ENCODE measurements around the gene EXOC6B.
A peak's percentile ranks its signal among the peaks of the same experiment; 100 is the strongest.

EXOC6B gene

GRCh38 chr2:72612614-72613160 lies 213.1 kb downstream of the EXOC6B start:
- no peak for TF ChIP-seq RAD21 (IDR thresholded peaks at IDR 0.05; ENCODE audit: low read depth)
- no peak for TF ChIP-seq REST (IDR thresholded peaks at IDR 0.05; ENCODE audit: low read depth)
- no peak for TF ChIP-seq USF1 (IDR thresholded peaks at IDR 0.05)
- no peak for TF ChIP-seq EP300 (IDR thresholded peaks at IDR 0.05; ENCODE audit: borderline replicate concordance)
- TF ChIP-seq CEBPB (IDR thresholded peaks at IDR 0.05), result no peak
- TF ChIP-seq EGR1 (IDR thresholded peaks at IDR 0.05), result no peak
- TF ChIP-seq TAF1 (IDR thresholded peaks at IDR 0.05; ENCODE audit: low read depth), result no peak
- TF ChIP-seq NFIC (IDR thresholded peaks at IDR 0.05), result no peak
- TF ChIP-seq TCF12 (IDR thresholded peaks at IDR 0.05; ENCODE audit: low read depth), result no peak
- no peak for TF ChIP-seq CREB1 (IDR thresholded peaks at IDR 0.05; ENCODE audit: low read depth)
- TF ChIP-seq FOXM1 (IDR thresholded peaks at IDR 0.05; ENCODE audit: borderline replicate concordance, low read depth), result no peak
- no peak for TF ChIP-seq ZBTB7A (IDR thresholded peaks at IDR 0.05; ENCODE audit: low read depth)
- TF ChIP-seq YY1 (IDR thresholded peaks at IDR 0.05; ENCODE audit: low read depth), result no peak
- TF ChIP-seq TEAD4 (IDR thresholded peaks at IDR 0.05), result no peak

GRCh38 chr2:72607189-72607588 lies 218.6 kb downstream of the EXOC6B start:
- no peak for TF ChIP-seq REST (IDR thresholded peaks at IDR 0.05; ENCODE audit: low read depth)
- no peak for TF ChIP-seq TAF1 (IDR thresholded peaks at IDR 0.05; ENCODE audit: low read depth)
- no peak for TF ChIP-seq USF1 (IDR thresholded peaks at IDR 0.05)
- no peak for TF ChIP-seq TEAD4 (IDR thresholded peaks at IDR 0.05)
- no peak for TF ChIP-seq FOXM1 (IDR thresholded peaks at IDR 0.05; ENCODE audit: borderline replicate concordance, low read depth)
- TF ChIP-seq ZBTB7A (IDR thresholded peaks at IDR 0.05; ENCODE audit: low read depth), result no peak
- TF ChIP-seq RAD21 (IDR thresholded peaks at IDR 0.05; ENCODE audit: low read depth), result no peak

- TF ChIP-seq RAD21 (IDR thresholded peaks at IDR 0.05; ENCODE audit: low read depth), result peak; percentile 31
- no peak for TF ChIP-seq TCF12 (IDR thresholded peaks at IDR 0.05; ENCODE audit: low read depth)
- TF ChIP-seq NFIC (IDR thresholded peaks at IDR 0.05), result no peak
Measured at GRCh38 chr2:72605836-72606442, 219.9 kb downstream of the EXOC6B start.

GRCh38 chr2:72604468-72604867 lies 221.4 kb downstream of the EXOC6B start:
- TF ChIP-seq ZBTB7A (IDR thresholded peaks at IDR 0.05; ENCODE audit: low read depth), result no peak
- no peak for TF ChIP-seq EP300 (IDR thresholded peaks at IDR 0.05; ENCODE audit: borderline replicate concordance)
- no peak for TF ChIP-seq TEAD4 (IDR thresholded peaks at IDR 0.05)
- TF ChIP-seq MAX (IDR thresholded peaks at IDR 0.05), result no peak
- TF ChIP-seq NFIC (IDR thresholded peaks at IDR 0.05), result no peak
- no peak for TF ChIP-seq EGR1 (IDR thresholded peaks at IDR 0.05)
- no peak for TF ChIP-seq FOXM1 (IDR thresholded peaks at IDR 0.05; ENCODE audit: borderline replicate concordance, low read depth)
- no peak for TF ChIP-seq RAD21 (IDR thresholded peaks at IDR 0.05; ENCODE audit: low read depth)
- no peak for TF ChIP-seq USF1 (IDR thresholded peaks at IDR 0.05)
- TF ChIP-seq TAF1 (IDR thresholded peaks at IDR 0.05; ENCODE audit: low read depth), result no peak
- no peak for TF ChIP-seq REST (IDR thresholded peaks at IDR 0.05; ENCODE audit: low read depth)
- TF ChIP-seq TCF12 (IDR thresholded peaks at IDR 0.05; ENCODE audit: low read depth), result no peak
- no peak for TF ChIP-seq YY1 (IDR thresholded peaks at IDR 0.05; ENCODE audit: low read depth)
- no peak for TF ChIP-seq CEBPB (IDR thresholded peaks at IDR 0.05)
- TF ChIP-seq CREB1 (IDR thresholded peaks at IDR 0.05; ENCODE audit: low read depth), result no peak
